K562 (cell line): ENCODE measurements around the gene ST6GALNAC6. TPM values are rescaled to one million over a fixed set of nuclear protein-coding genes. Genes with fewer than 3 reads are reported as not detected.
A peak's percentile ranks its signal among the peaks of the same experiment; 100 is the strongest.

ENCODE experiments used
- ATAC-seq: fragments of 200-7000 bp; cut with Tn5 transposase; 3 replicates; pipeline ENCODE4 v1.9.1; 2020; ENCODE audit warnings: moderate library complexity
- BruUV-seq: library from RNA; stranded (reverse); fragments of 400-500 nt; replicated peaks from 2 replicates; lab custom pipeline; 2021; lab: Mats Ljungman, UMichigan
- CTCF ChIA-PET: fragments of 300-600 bp; formaldehyde crosslinking; extraction: SDS; loops from one replicate; lab custom pipeline; 2021; ENCODE audit warnings: low intra/inter-chr PET ratio; lab: Yijun Ruan, JAX
- POLR2A ChIA-PET: fragments of 300-600, 350-650 bp; sonication (Branson Sonifier 250); formaldehyde crosslinking; extraction: SDS; loops from one replicate; lab custom pipeline; 2021; ENCODE audit warnings: antibody characterized with exemption, inconsistent platforms; lab: Yijun Ruan, JAX
- DNase-seq, 4 experiments: peaks; one replicate each; pipeline versions ENCODE4 v3.0.0 to v3.0.0-alpha.2; 2011 to 2018; ENCODE audit warnings: low spot score in 3 of 4, mixed read lengths in 3 of 4; ENCODE audit errors: extremely low read depth in 1 of 4
- FAIRE-seq: peaks from 2 replicates; lab custom pipeline; 2011; peaks lifted over from hg19 to GRCh38; lab: Jason Lieb, UNC
- H2AFZ ChIP-seq: 2 replicates; pipeline ENCODE4 v1.6.0; 2011; ENCODE audit warnings: low read depth, low read length, control low read depth, inconsistent platforms
- H3K27ac ChIP-seq: fragments of 200-600 bp; 3 replicates; pipeline ENCODE4 v1.8.0; 2011; ENCODE audit warnings: low read depth, mild to moderate bottlenecking, control low read depth, inconsistent platforms, low read length, moderate library complexity, mixed read lengths; ENCODE audit errors: extremely low read depth
- H3K27me3 ChIP-seq, 2 experiments: fragments of 300-600 bp in 1 of 2; 2 replicates in 1 of 2; 3 replicates in 1 of 2; pipeline versions ENCODE4 v1.6.0 to v1.8.0; 2011; ENCODE audit warnings: inconsistent platforms in 2 of 2, low read length in 2 of 2, mild to moderate bottlenecking in 1 of 2, mixed read lengths in 1 of 2, moderate library complexity in 1 of 2; ENCODE audit not compliant: control insufficient read depth in 2 of 2, insufficient read depth in 2 of 2
- H3K36me3 ChIP-seq: fragments of 300-600 bp; 3 replicates; pipeline ENCODE4 v1.8.0; 2011; ENCODE audit warnings: mild to moderate bottlenecking, low read length, inconsistent platforms; ENCODE audit not compliant: control insufficient read depth, insufficient read depth
- H3K4me1 ChIP-seq, 2 experiments: fragments of 200-600 bp in 1 of 2; replicated peaks in 1 of 2; 2 replicates in 1 of 2; 3 replicates in 1 of 2; pipeline versions ENCODE4 v1.5.1 to v1.8.0; 2011; ENCODE audit warnings: inconsistent platforms in 2 of 2, low read length in 2 of 2, mild to moderate bottlenecking in 1 of 2, mixed read lengths in 1 of 2, moderate library complexity in 1 of 2; ENCODE audit not compliant: control insufficient read depth in 2 of 2, insufficient read depth in 2 of 2
- H3K4me2 ChIP-seq: 2 replicates; pipeline ENCODE4 v1.6.1; 2011; ENCODE audit warnings: low read length, control low read depth, inconsistent platforms, mixed read lengths; ENCODE audit not compliant: insufficient read depth
- H3K4me3 ChIP-seq: fragments of 200-600 bp; sonication (generic), shearing (Covaris generic); 2 replicates; pipeline ENCODE4 v1.5.1; 2016; ENCODE audit warnings: control low read depth, inconsistent platforms
- H3K79me2 ChIP-seq: fragments of 200-600 bp; 3 replicates; pipeline ENCODE4 v1.8.0; 2011; ENCODE audit warnings: low read length, inconsistent platforms; ENCODE audit not compliant: control insufficient read depth, insufficient read depth
- H3K9ac ChIP-seq, 2 experiments: 2 replicates each; pipeline versions ENCODE4 v1.6.0 to v1.6.1; 2011; ENCODE audit warnings: low read depth in 2 of 2, low read length in 2 of 2, control low read depth in 1 of 2, inconsistent platforms in 1 of 2, mild to moderate bottlenecking in 1 of 2, mixed read lengths in 1 of 2; ENCODE audit not compliant: insufficient read depth in 1 of 2
- H3K9me1 ChIP-seq: one replicate; pipeline ENCODE4 v1.6.0; 2011; ENCODE audit warnings: inconsistent platforms, mild to moderate bottlenecking, low read length, moderate library complexity; ENCODE audit not compliant: control insufficient read depth, insufficient read depth
- H3K9me3 ChIP-seq: replicated peaks from 2 replicates; pipeline ENCODE4 v1.5.1; 2011; ENCODE audit warnings: low read depth, low read length, inconsistent platforms; ENCODE audit not compliant: control insufficient read depth, insufficient read depth
- H4K20me1 ChIP-seq: replicated peaks from 2 replicates; pipeline ENCODE4 v1.6.1; 2011; ENCODE audit warnings: low read length, inconsistent platforms, mixed read lengths; ENCODE audit not compliant: control insufficient read depth, insufficient read depth
- BCOR ChIP-seq: fragments of 450-650 bp; IDR thresholded peaks from 2 replicates; pipeline ENCODE4 v1.6.1; 2016
- CBFA2T2 ChIP-seq: fragments of 450-650 bp; conservative IDR thresholded peaks from 2 replicates; pipeline ENCODE4 v1.6.1; 2017; ENCODE audit warnings: mild to moderate bottlenecking
- HDAC2 ChIP-seq: fragments of 450-650 bp; IDR thresholded peaks from 2 replicates; pipeline ENCODE4 v1.6.1; 2016; ENCODE audit warnings: mild to moderate bottlenecking
- RBM25 ChIP-seq: fragments of 200-400 bp; formaldehyde crosslinking; IDR thresholded peaks from 2 replicates; pipeline ENCODE4 v1.6.1; 2018; ENCODE audit warnings: low read length, low read depth, moderate library complexity; ENCODE audit not compliant: severe bottlenecking
- RCOR1 ChIP-seq, 2 experiments: IDR thresholded peaks; 2 replicates each; pipeline ENCODE4 v1.6.1; 2012; ENCODE audit warnings: low read depth in 2 of 2, low read length in 2 of 2, borderline replicate concordance in 1 of 2, improper control_type of control experiment in 1 of 2
- ZFP36 ChIP-seq: fragments of 150-350 bp; IDR thresholded peaks from 2 replicates; pipeline ENCODE4 v1.6.1; 2018; ENCODE audit warnings: low read length, low read depth; ENCODE audit not compliant: partially characterized antibody
- ZSCAN29 ChIP-seq: fragments of 450-650 bp; IDR thresholded peaks from 2 replicates; pipeline ENCODE4 v1.6.1; 2017
- WGBS: fragments of 100-300 bp; shearing (Covaris generic); methylation state at CpG from one replicate; pipeline ENCODE4 v1.1.6; 2016; ENCODE audit warnings: low coverage, mixed read lengths; ENCODE audit not compliant: insufficient coverage; ENCODE audit errors: missing lambda C conversion rate; 5-methylcytosine and 5-hydroxymethylcytosine counted together
- in situ Hi-C: fragments of 300-500 bp; cut with MboI; formaldehyde crosslinking; loops from 4 replicates; pipeline ENCODE4 v1.15.0; 2018; ENCODE audit warnings: inconsistent platforms, mixed read lengths
- intact Hi-C: fragments of 100-400 bp; cut with micrococcal nuclease; formaldehyde crosslinking; loops from 2 replicates; pipeline ENCODE4 v1.14.2; 2022
- polyA plus RNA-seq, 8 experiments: library from polyadenylated mRNA; depleted of rRNA in 4 of 8; stranded (reverse) in 5 of 8; unstranded in 3 of 8; fragments of >200 nt; fragmentation: Nextera tagmentation in 2 of 8; fragmentation: Illumina TruSeq in 1 of 8; extraction: Ambion mirVana in 2 of 8; extraction: Trizol in 1 of 8; gene quantifications; 2 replicates each; pipeline versions ENCODE4 v1.2.1 to v1.2.3, GENCODE V29; 2011 to 2014; ENCODE audit warnings: inconsistent platforms in 1 of 8, missing spikeins in 1 of 8
- total RNA-seq, 7 experiments: library from RNA; depleted of rRNA in 6 of 7; stranded (reverse); fragments of >200 nt in 6 of 7; fragmentation: Illumina TruSeq in 2 of 7; extraction: Trizol in 2 of 7; gene quantifications; 2 replicates each; pipeline versions ENCODE4 v1.2.1 to v1.2.3, GENCODE V29; 2011 to 2021; ENCODE audit warnings: low replicate concordance in 1 of 7

ST6GALNAC6 gene
- total and polyA plus RNA-seq, 9 of the 15 experiments (the other 6 are each of a cell fraction or from before 2014, with no cell fraction given), result 0.13 to 23.0 (median 14.5) TPM

DNA sequence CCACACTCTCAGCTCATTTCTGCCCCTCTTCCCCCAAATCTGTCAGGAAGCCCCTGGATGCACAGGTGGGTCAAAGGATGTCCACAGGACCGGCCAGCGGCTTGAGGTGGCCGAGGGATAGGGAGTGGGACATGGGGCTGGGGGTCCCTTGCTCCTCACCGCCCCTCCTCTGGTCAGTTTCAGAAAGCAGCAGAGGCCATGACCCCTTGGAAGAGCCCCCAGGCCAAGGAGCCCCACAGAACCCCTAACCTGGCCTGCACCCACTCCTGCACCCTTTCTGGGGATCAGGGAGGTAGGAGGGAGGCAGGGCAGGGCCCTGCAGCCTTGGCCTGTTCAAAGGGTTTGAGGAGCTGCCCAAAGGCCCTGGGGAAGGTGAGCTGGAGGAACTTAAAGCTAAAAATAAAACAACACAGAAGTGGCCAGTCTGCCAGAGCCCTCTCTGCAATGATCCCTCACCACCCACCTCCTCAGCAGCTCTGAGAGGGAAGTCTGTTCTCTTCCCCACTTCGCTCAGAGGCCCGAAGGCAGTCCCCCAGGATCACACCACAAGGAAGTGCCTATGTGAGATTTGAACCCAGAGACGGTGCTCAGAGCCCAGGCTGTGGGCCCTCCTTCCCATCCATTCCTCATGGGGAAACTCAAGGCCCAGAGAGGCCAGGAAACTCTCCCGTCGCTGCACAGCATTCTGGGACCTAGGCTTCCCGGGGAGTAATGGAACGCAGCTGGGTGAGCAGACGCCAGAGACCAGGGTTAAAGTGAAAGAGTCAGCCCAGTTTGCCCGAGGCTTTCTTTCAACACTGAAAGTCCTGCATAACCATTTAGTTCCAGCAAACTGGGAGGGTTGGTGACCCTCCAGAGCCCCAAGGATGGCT is 45.9 kb downstream of the ST6GALNAC6 start:
- Histone ChIP-seq H3K27me3 (no peaks in the 10 kb centered on the region), H4K20me1 (no peaks in the 10 kb centered on the region), H3K9ac (peak overlapping the region in 1 of 2 experiments; percentile 76; a peak in 1 of 4 replicates), H3K27ac (no peak overlapping the region), H3K9me1 (no peaks in the 10 kb centered on the region), H2AFZ (no peak overlapping the region), H3K4me2 (no peak overlapping the region), H3K4me1 (peaks cover 16 to 38% of the 10 kb centered on the region in 2 experiments), H3K36me3 (no peaks in the 10 kb centered on the region), H3K79me2 (no peaks in the 10 kb centered on the region), H3K9me3 (peaks cover 15% of the 10 kb centered on the region), H3K4me3 (no peak overlapping the region)
- intact Hi-C loops, result no loop called here
- no TSS peak for BruUV-seq
- WGBS, result 54% methylated on average over 13 of the region's 13 CpGs
- TF ChIP-seq CBFA2T2, result no peak
- 0 out of 2 replicates have a peak, but pooled peaks have one; percentile 29 for TF ChIP-seq HDAC2
- TF ChIP-seq RCOR1 (IDR thresholded peaks at IDR 0.05; ENCODE audit: borderline replicate concordance in 1 of 2, low read depth in 2 of 2, low read length in 2 of 2), result 0 out of 4 replicates have a peak, but pooled peaks of 1 of the 2 experiments have one; percentile 7
- peak; percentile 73 for TF ChIP-seq BCOR
- TF ChIP-seq ZSCAN29, result no peak
- peak; percentile 15 for TF ChIP-seq RBM25
- TF ChIP-seq ZFP36, result peak; percentile 70
- ATAC-seq, result no peak
- POLR2A ChIA-PET, result interaction anchor here (0.7 to 1.4 kb wide), 3 partner anchors 13 to 509 kb away, joined by 3 to 6 read pairs (median 3); no protein-coding TSS in a partner anchor
- DNase-seq, result no peak
- in situ Hi-C loops, result no loop called here
- CTCF ChIA-PET, result no interaction called here
- no peak for FAIRE-seq
